Ovary (tissue), 3 donors: ENCODE measurements around the gene TTR.

Source experiments
- CTCF ChIP-seq, 3 donors: fragments of 450-650 bp in 2 of 3; fragments of 200-600 bp in 1 of 3; IDR thresholded peaks; one replicate each; pipeline versions ENCODE4 v1.5.1 to v1.8.0; 2016 to 2022; ENCODE audit warnings: antibody characterized with exemption in 3 of 3, mild to moderate bottlenecking in 1 of 3
- POLR2A ChIP-seq: fragments of 450-650 bp; IDR thresholded peaks from one replicate; pipeline ENCODE4 v1.6.1; 2017; ENCODE audit warnings: antibody characterized with exemption, mild to moderate bottlenecking, moderate library complexity
- donor health status: DM: no; HTN: no; CAD: no.

DNA sequence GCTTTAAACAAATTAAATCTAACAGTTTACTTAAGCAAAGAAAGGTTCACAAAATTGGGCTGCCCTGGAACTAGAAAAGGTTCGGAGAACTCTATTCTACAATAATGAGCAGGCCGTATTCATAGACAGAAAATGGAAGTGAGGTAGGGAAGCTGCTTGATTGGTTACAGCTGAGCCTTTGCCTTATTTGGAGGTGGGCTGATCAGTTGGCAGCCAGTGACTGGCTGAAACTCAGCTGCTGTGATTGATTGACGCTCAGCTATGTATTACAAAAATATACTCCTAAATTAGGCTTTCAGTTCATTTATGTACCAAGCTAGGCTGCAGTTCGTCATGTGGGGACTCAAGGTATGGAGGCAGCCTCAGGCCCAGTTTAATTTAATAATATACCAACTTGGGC lies 42.3 kb upstream of the TTR start:
- TF ChIP-seq CTCF (IDR thresholded peaks at IDR 0.05) (no peak), POLR2A (no peak)
